Measurements from ENCODE around the gene TMEM131.

Gene TMEM131

GRCh38 chr2:97761192-97761591 lies 234.6 kb downstream of the TMEM131 start:
- no peak for DNase-seq (ENCODE audit: extremely low spot score)
- no peak for TF ChIP-seq CTCF (IDR thresholded peaks at IDR 0.05; ENCODE audit: control extremely low read depth, extremely low read depth, low read depth, missing control alignments)
- POLR2A ChIA-PET = no interaction called here
- CTCF ChIA-PET = interaction anchor here (0.9 to 1.6 kb wide), 2 partner anchors 13 to 61 kb away, joined by 3 to 4 read pairs; no protein-coding TSS in a partner anchor

GRCh38 chr2:97760480-97761049 lies 235.2 kb downstream of the TMEM131 start:
- TF ChIP-seq CTCF (IDR thresholded peaks at IDR 0.05; ENCODE audit: control extremely low read depth, extremely low read depth, low read depth, missing control alignments) = no peak
- CTCF ChIA-PET = no interaction called here
- no peak for DNase-seq (ENCODE audit: extremely low spot score)

GRCh38 chr2:97759727-97760407 lies 235.9 kb downstream of the TMEM131 start:
- no peak for TF ChIP-seq CTCF (IDR thresholded peaks at IDR 0.05; ENCODE audit: control extremely low read depth, extremely low read depth, low read depth, missing control alignments)
- no peak for DNase-seq (ENCODE audit: extremely low spot score)
- ChIA-PET POLR2A (no interaction called here), CTCF (interaction anchor here (1.2 to 1.8 kb wide), 3 partner anchors 11 to 19 kb away, joined by 4 to 6 read pairs (median 5); no protein-coding TSS in a partner anchor)

More at GRCh38 chr2:97760480-97761049, 235.2 kb downstream of the TMEM131 start:
- POLR2A ChIA-PET = no interaction called here

- no peak for DNase-seq (ENCODE audit: extremely low spot score)
- TF ChIP-seq CTCF (IDR thresholded peaks at IDR 0.05; ENCODE audit: control extremely low read depth, extremely low read depth, low read depth, missing control alignments) = no peak
- ChIA-PET POLR2A (no interaction called here), CTCF (interaction anchor here (0.7 to 1.8 kb wide), 8 partner anchors 9 to 167 kb away, joined by 3 to 7 read pairs (median 4); no protein-coding TSS in a partner anchor)
These were observed 237.5 kb downstream of the TMEM131 start for GRCh38 chr2:97758131-97758705.

- TF ChIP-seq CTCF (IDR thresholded peaks at IDR 0.05; ENCODE audit: control extremely low read depth, extremely low read depth, low read depth, missing control alignments) = no peak
- POLR2A ChIA-PET = no interaction called here
- no peak for DNase-seq (ENCODE audit: extremely low spot score)
- CTCF ChIA-PET = interaction anchor here (1.0 to 1.7 kb wide), 5 partner anchors 13 to 48 kb away, joined by 3 to 7 read pairs (median 3); no protein-coding TSS in a partner anchor
These were observed 238.7 kb downstream of the TMEM131 start for GRCh38 chr2:97757062-97757461.

- no peak for TF ChIP-seq CTCF (IDR thresholded peaks at IDR 0.05; ENCODE audit: control extremely low read depth, extremely low read depth, low read depth, missing control alignments)
- DNase-seq (ENCODE audit: extremely low spot score) = no peak
- POLR2A ChIA-PET = no interaction called here
- CTCF ChIA-PET = interaction anchor here (0.9 to 2.0 kb wide), 2 partner anchors 12 to 15 kb away, joined by 3 to 13 read pairs; no protein-coding TSS in a partner anchor
These were observed 240.3 kb downstream of the TMEM131 start for GRCh38 chr2:97755491-97755890.

All from GM10248 (cell line).